Fibroblast of lung (primary cell): ENCODE data around the gene SRD5A2. TPM values are rescaled to one million over a fixed set of nuclear protein-coding genes. Genes with fewer than 3 reads are reported as not detected.

Source experiments
- DNase-seq, 2 donors: peaks; one replicate each; pipeline versions ENCODE4 v3.0.0 to v3.0.0-alpha.2; 2010; ENCODE audit warnings: low read depth in 2 of 2
- H2AFZ ChIP-seq: 2 replicates; pipeline ENCODE4 v1.5.1; 2012; ENCODE audit warnings: low read length, control low read depth, inconsistent platforms
- H3K27ac ChIP-seq: 2 replicates; pipeline ENCODE4 v1.5.1; 2011; ENCODE audit warnings: low read length, control low read depth; ENCODE audit not compliant: insufficient read depth
- H3K27me3 ChIP-seq: 2 replicates; pipeline ENCODE4 v1.5.1; 2011; ENCODE audit warnings: mild to moderate bottlenecking, low read length; ENCODE audit not compliant: control insufficient read depth, insufficient read depth
- H3K36me3 ChIP-seq: 2 replicates; pipeline ENCODE4 v1.5.1; 2011; ENCODE audit warnings: low read length; ENCODE audit not compliant: control insufficient read depth, insufficient read depth
- H3K4me1 ChIP-seq: 2 replicates; pipeline ENCODE4 v1.5.1; 2011; ENCODE audit warnings: low read length; ENCODE audit not compliant: control insufficient read depth, insufficient read depth; ENCODE audit errors: extremely low read depth
- H3K4me2 ChIP-seq: 2 replicates; pipeline ENCODE4 v1.5.1; 2011; ENCODE audit warnings: low read length, control low read depth; ENCODE audit not compliant: insufficient read depth; ENCODE audit errors: extremely low read depth
- H3K4me3 ChIP-seq, 4 experiments: fragments of 200-600 bp in 1 of 4; sonication (generic) in 1 of 4; replicated peaks in 1 of 4; 2 replicates each; pipeline ENCODE4 v1.5.1; 2011 to 2016; ENCODE audit warnings: low read length in 4 of 4, low read depth in 3 of 4, mild to moderate bottlenecking in 3 of 4, control low read depth in 2 of 4, inconsistent platforms in 1 of 4, mixed read lengths in 1 of 4; ENCODE audit not compliant: insufficient read depth in 1 of 4; ENCODE audit errors: control extremely low read depth in 1 of 4
- H3K79me2 ChIP-seq: 2 replicates; pipeline ENCODE4 v1.5.1; 2012; ENCODE audit warnings: mild to moderate bottlenecking, low read length, inconsistent platforms; ENCODE audit not compliant: control insufficient read depth, insufficient read depth
- H3K9ac ChIP-seq: 2 replicates; pipeline ENCODE4 v1.5.1; 2011; ENCODE audit warnings: mild to moderate bottlenecking, low read length, control low read depth; ENCODE audit not compliant: insufficient read depth
- H3K9me3 ChIP-seq: 2 replicates; pipeline ENCODE4 v1.5.1; 2012; ENCODE audit warnings: low read depth, low read length; ENCODE audit not compliant: control insufficient read depth, insufficient read depth
- H4K20me1 ChIP-seq: 2 replicates; pipeline ENCODE4 v1.5.1; 2011; ENCODE audit warnings: low read length; ENCODE audit not compliant: control insufficient read depth, insufficient read depth; ENCODE audit errors: extremely low read depth
- EZH2 ChIP-seq: IDR thresholded peaks from 2 replicates; pipeline ENCODE4 v1.5.1; 2012; ENCODE audit warnings: low read length, control low read depth, mild to moderate bottlenecking; ENCODE audit errors: missing control alignments
- polyA plus RNA-seq, 2 donors: library from polyadenylated mRNA; depleted of rRNA in 1 of 2; stranded (reverse) in 1 of 2; unstranded in 1 of 2; fragments of >200 nt; gene quantifications; 2 replicates each; pipeline ENCODE4 v1.2.1, GENCODE V29; 2011 to 2012; ENCODE audit warnings: missing spikeins in 1 of 2
- total RNA-seq: library from RNA; depleted of rRNA; stranded (reverse); fragments of >200 nt; gene quantifications from 2 replicates; pipeline ENCODE4 v1.2.1, GENCODE V29; 2014
- TF ChIP-seq, protein P1 (sequence below), 2 donors: IDR thresholded peaks in 1 of 2; conservative IDR thresholded peaks in 1 of 2; 1 replicate in 1 of 2; 2 replicates in 1 of 2; pipeline ENCODE4 v1.5.1; 2011 to 2012; ENCODE audit warnings: low read length in 2 of 2, control low read depth in 1 of 2, inconsistent platforms in 1 of 2, low read depth in 1 of 2, mild to moderate bottlenecking in 1 of 2

Gene SRD5A2
- total and polyA plus RNA-seq, 2 donors (not counting 1 experiment from before 2014, with no cell fraction given): not detected

- no peaks in the 10 kb centered on the region for H4K20me1 ChIP-seq
- H3K27me3 ChIP-seq: no peaks in the 10 kb centered on the region
- no peak for TF ChIP-seq EZH2
- TF ChIP-seq, protein P1, sequence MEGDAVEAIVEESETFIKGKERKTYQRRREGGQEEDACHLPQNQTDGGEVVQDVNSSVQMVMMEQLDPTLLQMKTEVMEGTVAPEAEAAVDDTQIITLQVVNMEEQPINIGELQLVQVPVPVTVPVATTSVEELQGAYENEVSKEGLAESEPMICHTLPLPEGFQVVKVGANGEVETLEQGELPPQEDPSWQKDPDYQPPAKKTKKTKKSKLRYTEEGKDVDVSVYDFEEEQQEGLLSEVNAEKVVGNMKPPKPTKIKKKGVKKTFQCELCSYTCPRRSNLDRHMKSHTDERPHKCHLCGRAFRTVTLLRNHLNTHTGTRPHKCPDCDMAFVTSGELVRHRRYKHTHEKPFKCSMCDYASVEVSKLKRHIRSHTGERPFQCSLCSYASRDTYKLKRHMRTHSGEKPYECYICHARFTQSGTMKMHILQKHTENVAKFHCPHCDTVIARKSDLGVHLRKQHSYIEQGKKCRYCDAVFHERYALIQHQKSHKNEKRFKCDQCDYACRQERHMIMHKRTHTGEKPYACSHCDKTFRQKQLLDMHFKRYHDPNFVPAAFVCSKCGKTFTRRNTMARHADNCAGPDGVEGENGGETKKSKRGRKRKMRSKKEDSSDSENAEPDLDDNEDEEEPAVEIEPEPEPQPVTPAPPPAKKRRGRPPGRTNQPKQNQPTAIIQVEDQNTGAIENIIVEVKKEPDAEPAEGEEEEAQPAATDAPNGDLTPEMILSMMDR (conservative IDR thresholded peaks at IDR 0.05 in 1 of 2, IDR thresholded peaks at IDR 0.05 in 1 of 2; ENCODE audit: low read depth in 1 of 2, low read length in 2 of 2): no peak
- no peaks in the 10 kb centered on the region for H3K4me1 ChIP-seq
- H3K4me3 ChIP-seq: no peak overlapping the region
- no peak overlapping the region for H2AFZ ChIP-seq
- no peaks in the 10 kb centered on the region for H3K36me3 ChIP-seq
- H3K9ac ChIP-seq: no peak overlapping the region
- H3K4me2 ChIP-seq: no peak overlapping the region
- DNase-seq: no peak
- no peaks in the 10 kb centered on the region for H3K79me2 ChIP-seq
- H3K9me3 ChIP-seq: no peaks in the 10 kb centered on the region
- H3K27ac ChIP-seq: no peak overlapping the region
Measured at GRCh38 chr2:31567679-31568078, 13.1 kb downstream of the SRD5A2 start.

DNA sequence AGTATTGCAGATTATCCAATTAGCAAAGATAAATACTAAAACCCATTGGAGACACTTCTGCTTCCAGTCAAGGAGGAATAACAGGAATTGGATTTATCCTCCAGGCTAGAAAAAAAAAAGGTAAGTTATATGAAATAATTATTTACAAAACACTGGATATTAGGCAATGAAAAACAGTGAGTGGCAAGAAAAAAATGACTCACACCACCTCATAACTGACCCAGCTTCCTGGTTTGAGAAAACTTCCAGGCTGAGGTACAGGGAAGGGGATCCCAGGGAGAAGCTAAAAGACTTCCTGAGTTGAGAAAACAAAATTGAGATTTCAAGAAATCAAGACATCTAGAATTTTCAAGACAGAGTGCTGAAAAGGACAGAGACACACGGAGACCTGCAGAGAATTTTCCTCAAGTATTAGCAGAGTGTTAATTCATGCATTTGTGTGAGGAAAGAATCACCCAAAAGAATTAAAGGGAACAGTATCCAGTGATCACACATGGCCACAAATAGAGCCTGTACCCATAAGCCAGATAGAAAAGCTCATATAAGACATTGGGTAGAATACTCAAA lies 17.4 kb downstream of the SRD5A2 start:
- H3K4me3 ChIP-seq: no peak overlapping the region
- no peaks in the 10 kb centered on the region for H3K79me2 ChIP-seq
- H3K36me3 ChIP-seq: no peaks in the 10 kb centered on the region
- TF ChIP-seq EZH2: no peak
- TF ChIP-seq, protein P1 (conservative IDR thresholded peaks at IDR 0.05 in 1 of 2, IDR thresholded peaks at IDR 0.05 in 1 of 2; ENCODE audit: low read depth in 1 of 2, low read length in 2 of 2): no peak
- no peak overlapping the region for H3K27ac ChIP-seq
- no peak overlapping the region for H2AFZ ChIP-seq
- H3K4me1 ChIP-seq: no peaks in the 10 kb centered on the region
- H3K27me3 ChIP-seq: no peaks in the 10 kb centered on the region
- H3K9me3 ChIP-seq: no peaks in the 10 kb centered on the region
- no peaks in the 10 kb centered on the region for H4K20me1 ChIP-seq
- H3K4me2 ChIP-seq: no peak overlapping the region
- DNase-seq: no peak
- H3K9ac ChIP-seq: no peak overlapping the region

DNA sequence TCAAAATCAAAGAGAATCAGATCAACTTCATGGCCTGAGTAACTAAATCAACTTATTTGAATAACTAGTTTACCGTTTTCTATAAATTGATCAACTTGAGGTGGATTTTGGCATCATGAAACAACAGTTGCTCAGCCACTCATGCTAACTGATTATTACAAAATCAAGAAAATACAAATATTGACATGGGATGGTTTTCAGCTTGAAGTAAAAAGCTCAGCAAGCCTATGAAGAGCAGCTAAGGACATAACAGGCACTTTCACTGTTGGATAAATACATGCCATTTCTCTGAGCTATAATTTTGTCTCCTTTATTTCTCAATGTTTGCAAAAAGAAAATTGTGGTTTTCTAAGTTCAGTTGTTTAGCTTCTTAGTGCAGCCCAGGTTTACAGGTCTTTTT lies 18.9 kb downstream of the SRD5A2 start:
- no peaks in the 10 kb centered on the region for H4K20me1 ChIP-seq
- H3K4me1 ChIP-seq: no peaks in the 10 kb centered on the region
- H3K36me3 ChIP-seq: no peaks in the 10 kb centered on the region
- TF ChIP-seq EZH2: no peak
- TF ChIP-seq, protein P1 (conservative IDR thresholded peaks at IDR 0.05 in 1 of 2, IDR thresholded peaks at IDR 0.05 in 1 of 2; ENCODE audit: low read depth in 1 of 2, low read length in 2 of 2): no peak
- H2AFZ ChIP-seq: no peak overlapping the region
- H3K79me2 ChIP-seq: no peaks in the 10 kb centered on the region
- DNase-seq: no peak
- no peaks in the 10 kb centered on the region for H3K27me3 ChIP-seq
- no peak overlapping the region for H3K27ac ChIP-seq
- no peaks in the 10 kb centered on the region for H3K9me3 ChIP-seq
- no peak overlapping the region for H3K4me3 ChIP-seq
- no peak overlapping the region for H3K9ac ChIP-seq
- H3K4me2 ChIP-seq: no peak overlapping the region
